Bronchial smooth muscle cell (primary cell): ENCODE results near the gene XXYLT1. TPM values are rescaled to one million over a fixed set of nuclear protein-coding genes. Genes with fewer than 3 reads are reported as not detected.

ENCODE experiments used
- total RNA-seq: library from RNA; depleted of rRNA; stranded (reverse); fragments of >200 nt; gene quantifications from 2 replicates; pipeline ENCODE4 v1.2.1, GENCODE V29; 2014

XXYLT1 gene, protein sequence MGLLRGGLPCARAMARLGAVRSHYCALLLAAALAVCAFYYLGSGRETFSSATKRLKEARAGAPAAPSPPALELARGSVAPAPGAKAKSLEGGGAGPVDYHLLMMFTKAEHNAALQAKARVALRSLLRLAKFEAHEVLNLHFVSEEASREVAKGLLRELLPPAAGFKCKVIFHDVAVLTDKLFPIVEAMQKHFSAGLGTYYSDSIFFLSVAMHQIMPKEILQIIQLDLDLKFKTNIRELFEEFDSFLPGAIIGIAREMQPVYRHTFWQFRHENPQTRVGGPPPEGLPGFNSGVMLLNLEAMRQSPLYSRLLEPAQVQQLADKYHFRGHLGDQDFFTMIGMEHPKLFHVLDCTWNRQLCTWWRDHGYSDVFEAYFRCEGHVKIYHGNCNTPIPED
- 7.0 and 11.2 TPM in 2 replicates for total RNA-seq

DNA sequence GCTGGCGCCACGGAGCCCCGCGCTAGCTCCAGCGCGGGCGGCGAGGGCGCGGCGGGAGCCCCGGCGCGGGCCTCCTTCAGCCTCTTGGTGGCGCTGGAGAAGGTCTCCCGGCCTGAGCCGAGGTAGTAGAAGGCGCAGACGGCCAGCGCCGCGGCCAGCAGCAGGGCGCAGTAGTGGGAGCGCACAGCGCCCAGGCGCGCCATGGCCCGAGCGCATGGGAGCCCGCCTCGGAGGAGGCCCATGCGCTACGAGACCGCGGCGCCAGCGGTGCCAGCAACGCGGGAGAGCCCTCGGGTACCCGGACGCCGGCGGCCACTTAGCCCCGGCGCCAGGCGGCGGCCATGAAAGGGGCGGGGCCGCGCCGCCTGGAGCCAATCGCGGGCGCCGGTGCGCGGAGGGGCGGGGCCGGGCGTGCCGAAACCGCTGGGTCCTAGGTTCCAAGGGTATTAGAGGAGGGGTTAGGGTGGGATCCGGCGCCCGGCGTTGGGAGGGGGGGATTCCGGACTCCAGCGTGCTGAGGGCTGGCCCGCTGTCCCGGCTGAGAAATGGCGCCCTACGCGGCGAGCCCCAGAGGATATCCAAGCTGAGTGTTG is at the start of gene XXYLT1:
TSS of gene XXYLT1 (minus strand) at position 343 of the 593 bp plus-strand sequence. CDS start at position 242, 101 bp downstream.

Other genes with a start within 250 kb of the XXYLT1 start
- 73.3 and 86.1 TPM in 2 replicates for gene ACAP2, start 171.9 kb upstream of the XXYLT1 start, total RNA-seq